Fibroblast of skin of abdomen (primary cell): ENCODE data around the gene WBP4.

ENCODE experiments used
- DNase-seq: peaks from one replicate; pipeline ENCODE4 v3.0.0-alpha.2; 2013

Gene WBP4

GRCh38 chr13:41049480-41050440, 11.5 kb upstream of the WBP4 start:
- DNase-seq: no peak

DNA sequence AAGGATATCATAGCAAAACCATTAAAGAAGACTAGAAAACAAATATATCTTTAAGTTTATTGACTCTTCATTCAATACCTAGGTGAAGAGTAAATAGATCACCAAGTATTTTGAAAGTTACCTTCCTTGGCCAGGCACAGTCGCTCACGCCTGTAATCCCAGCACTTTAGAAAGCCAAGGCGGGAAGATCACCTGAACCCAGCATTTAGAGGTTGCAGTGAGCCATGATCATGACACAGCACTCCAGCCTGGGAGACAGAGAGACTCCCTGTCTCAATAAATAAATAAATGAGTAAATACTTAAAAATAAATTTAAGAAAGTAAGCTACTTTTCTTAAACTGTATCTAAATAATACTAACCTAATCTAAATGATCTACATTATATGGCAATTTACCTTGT, 8.9 kb upstream of the WBP4 start:
- DNase-seq: no peak

DNA sequence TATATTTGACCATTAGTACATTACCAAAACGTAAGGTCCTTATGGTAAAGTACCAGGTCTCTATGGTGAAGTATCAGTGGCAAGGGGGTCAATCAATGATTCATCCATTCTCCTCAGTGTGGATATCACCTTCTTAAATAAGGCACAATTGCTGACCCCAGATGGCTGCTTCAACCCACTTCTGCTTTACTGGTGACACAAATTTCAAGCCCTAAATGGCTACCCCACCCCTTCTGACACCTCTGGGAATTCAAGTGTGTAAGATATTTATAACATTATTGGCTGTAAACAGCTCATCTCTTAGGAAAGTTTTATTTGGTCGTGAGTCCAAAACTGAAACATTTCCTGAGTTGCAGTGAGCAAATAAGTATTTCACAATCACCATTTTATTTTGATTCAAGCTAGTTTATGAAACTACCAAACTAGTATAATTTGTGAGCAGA, 7.9 kb upstream of the WBP4 start:
- DNase-seq: peak; percentile 15

DNA sequence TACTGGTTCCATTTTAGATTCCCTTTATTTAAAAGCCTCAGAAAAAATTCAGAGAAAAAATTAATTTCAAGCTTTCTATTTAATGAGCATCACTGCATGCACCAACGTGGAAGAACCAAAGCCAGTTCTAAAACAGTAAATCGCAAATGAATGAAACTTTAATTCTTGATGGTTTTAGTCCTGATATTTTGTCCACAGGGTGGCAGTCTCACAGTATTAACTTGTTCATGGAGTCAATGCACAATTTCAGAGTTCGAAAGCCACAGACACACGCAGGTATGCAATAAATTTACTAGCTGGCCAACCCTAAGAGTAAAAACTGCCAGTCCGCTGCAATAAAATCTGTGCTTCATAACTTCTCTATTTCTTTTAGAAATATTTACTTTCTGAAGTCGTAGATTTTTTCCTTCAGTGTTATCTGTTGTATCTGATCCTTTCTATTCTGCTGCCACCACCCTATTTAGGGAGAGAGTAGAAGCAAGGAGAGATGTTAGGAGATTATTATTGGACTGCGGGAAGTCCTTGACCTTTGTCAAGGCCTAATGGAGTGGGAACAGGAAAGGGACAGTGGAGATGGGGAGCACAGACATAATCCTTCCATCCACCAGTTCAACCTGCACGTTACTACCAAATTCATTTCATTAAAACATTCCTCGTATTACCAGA, 7.0 kb upstream of the WBP4 start:
- peak; percentile 64 for DNase-seq

DNA sequence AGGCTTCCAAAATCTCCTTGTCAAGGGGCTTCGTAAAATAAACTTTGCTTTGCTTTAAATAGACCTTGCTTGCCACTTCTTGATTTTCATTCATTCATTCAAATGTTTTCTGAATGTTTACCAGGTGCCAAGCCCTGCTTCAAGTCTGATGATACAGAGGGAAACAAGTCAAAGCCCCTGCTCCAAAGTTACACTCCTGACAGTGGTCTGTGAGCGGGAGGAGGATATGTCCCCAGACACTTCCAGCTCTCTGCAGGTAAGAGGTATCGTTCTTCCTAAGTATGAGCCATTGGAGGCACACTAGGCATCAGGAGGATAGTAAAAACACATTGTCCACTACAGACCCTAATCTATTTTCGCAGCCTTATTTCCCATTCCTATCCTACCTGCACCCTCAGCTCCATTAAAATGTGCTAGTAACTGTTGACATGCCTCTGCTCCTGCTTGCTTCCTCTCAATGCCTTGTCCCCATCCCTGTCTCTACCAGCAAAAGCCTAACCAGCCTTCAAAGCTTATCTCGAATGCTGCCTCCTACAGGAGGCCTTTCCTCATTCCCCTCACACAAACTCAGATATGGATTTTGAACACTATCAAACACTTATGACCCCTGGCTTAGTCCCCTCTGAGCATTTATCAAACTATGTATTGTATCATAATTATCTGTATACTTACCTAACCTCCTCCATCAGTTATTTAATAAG, 6.2 kb upstream of the WBP4 start:
- DNase-seq: no peak

GRCh38 chr13:41056194-41056593, 5.1 kb upstream of the WBP4 start:
- no peak for DNase-seq

DNA sequence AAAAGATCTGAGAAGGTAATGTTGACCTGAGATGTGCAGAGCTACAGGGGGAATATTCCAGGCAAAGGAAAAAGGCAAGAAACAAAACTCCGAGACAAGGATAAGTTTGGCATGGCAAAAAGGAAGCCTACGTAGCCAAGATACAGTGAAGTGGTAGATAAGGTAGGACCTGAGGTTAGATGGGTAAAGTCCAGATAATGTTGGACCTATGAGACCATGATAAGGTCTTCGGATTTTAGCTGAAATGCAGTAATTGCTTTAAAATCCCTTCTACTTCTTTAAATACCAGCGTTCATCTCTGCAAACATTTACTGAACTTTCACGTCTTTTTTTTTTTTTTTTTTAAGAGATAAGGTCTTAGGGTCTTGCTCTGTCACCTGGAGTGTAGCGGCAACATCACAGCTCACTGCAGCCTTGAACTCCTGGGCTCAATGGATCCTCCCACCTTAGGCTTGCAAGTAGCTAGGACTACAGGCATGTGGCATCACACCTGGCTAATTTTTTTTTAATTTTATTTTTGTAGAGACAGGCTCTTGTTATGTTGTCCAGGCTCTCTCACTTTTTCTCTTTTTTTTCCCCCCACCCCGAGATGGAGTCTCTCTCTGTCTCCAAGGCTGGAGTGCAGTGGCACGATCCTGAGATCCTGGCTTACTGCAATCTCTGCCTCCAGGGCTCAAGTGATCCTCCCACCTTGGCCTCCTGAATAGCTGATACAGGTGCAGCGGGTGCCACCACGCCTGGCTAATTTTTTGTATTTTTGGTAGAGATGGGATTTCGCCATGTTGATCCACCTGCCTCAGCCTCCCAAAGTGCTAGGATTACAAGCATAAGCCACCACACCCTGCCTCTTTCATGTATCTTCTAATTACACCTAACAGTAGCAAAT, 4.2 kb upstream of the WBP4 start:
- DNase-seq: no peak

DNA sequence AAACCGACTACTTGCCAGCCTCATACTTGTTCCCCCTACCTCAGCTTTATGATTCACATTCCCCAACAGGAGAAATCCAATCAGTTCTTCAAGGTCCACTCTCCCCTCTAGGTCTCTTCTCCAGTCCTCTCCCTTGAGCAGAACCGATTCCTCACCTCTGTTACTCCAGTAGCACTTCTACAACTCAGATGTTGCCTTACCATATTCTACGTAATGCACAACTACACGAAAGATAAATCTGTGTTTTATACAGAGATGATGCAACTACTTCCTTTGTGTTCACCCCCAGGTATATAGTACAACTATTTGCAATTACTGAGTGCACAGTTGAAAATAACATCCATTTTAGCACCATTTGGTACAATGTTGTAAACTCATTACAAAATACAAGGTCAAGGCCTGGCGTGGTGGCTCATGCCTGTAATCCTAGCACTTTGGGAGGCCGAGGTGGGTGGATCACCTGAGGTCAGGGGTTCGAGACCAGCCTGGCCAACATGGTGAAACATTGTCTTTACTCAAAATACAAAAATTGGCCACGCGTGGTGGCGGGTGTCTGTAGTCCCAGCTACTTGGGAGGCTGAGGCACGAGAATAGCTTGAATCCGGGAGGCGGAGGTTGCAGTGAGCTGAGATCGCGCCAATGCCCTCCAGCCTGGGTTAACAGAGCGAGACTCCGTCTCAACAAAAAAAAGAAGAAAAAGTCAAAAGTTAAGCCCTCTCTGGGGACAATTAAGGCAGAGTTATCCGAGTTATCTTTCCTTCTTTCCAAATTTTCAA, 2.8 kb upstream of the WBP4 start:
- DNase-seq: no peak

DNA sequence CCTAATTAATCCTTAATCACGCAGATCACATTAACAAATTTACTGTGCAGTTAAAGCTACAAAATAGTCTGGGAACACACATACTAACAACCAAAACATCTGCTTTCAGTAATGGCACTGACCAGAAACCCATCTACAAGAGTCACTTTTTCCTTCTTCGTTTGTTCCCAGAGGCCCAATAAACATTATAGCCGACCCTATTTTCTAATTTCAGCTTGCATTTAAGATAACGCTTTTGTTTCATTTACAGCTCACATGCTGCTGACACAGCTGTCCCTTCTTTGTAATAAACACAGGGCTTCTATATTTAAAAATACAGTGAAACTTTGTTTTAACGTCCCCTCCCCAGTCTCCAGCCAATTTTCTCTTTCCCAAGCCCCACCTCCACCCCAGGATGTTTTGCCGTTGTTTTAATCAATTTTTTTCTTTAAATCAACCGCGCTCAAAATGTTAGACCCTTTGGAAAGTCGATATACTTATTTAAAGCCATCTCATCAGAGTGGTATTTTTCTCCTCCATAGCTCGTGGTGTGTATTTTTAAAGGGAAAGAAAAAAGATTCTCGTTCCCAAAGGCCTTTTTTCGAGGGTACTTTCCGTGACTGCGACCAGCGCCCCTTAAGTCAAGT, 1.7 kb upstream of the WBP4 start:
- DNase-seq: no peak

GRCh38 chr13:41060082-41060723, 1.1 kb upstream of the WBP4 start:
- peak; percentile 93 for DNase-seq

DNA sequence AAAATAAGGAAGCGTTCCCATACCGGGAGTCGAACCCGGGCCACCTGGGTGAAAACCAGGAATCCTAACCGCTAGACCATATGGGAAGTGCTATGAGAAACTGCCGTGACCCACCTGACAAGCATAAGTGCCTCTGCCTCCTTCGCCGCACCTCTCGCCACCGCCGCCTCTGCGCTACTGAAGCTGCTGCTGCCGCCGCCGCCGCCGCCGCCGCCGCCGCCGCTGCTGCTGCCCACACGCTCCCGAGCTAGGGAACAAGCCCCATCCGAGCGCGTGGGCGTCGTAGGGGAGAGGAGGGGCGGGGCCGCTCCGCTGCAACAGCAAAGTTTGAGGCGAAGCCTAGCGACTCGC, 610 bp upstream of the WBP4 start:
- peak; percentile 88 for DNase-seq

GRCh38 chr13:41061914-41062837, 867 bp downstream of the WBP4 start:
- DNase-seq: peak; percentile 58

GRCh38 chr13:41064493-41064892, 3.2 kb downstream of the WBP4 start:
- peak; percentile 70 for DNase-seq

DNA sequence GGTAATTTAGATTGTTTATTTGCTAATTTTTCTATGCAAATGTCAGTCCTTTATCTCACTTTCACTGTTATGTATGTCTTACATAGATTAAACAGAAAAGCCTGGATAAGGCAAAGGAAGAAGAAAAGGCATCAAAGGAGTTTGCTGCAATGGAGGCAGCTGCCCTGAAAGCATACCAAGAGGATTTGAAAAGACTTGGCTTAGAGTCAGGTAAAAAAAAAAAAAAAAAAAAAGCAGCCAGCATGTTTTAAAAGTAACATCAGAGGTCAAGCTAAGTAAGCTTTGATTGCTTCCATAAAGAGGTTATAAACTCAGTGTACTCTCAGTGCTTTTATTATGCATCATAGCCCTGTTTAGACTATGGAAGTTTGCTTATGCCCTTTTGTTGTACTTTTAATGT, 3.8 kb downstream of the WBP4 start:
- DNase-seq: peak; percentile 57

DNA sequence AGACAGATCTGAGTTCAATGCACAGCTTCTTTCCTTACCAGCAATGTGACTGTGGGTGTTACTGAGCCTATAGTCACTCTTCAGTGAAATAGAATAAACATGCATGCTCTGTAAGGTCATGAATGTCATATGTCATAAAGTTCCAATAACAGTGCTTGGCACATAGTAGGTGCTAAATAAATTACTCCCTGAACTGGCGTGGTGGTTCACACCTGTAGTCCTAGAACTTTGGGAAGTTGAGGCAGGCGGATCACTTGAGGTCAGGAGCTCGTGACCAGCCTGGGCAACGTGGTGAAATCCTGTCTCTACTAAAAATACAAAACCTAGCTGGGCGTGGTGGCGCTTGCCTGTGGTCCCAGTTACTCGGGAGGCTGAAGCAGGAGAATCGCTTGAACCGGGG, 13.2 kb downstream of the WBP4 start:
- no peak for DNase-seq

GRCh38 chr13:41075034-41075433, 13.7 kb downstream of the WBP4 start:
- peak; percentile 26 for DNase-seq

DNA sequence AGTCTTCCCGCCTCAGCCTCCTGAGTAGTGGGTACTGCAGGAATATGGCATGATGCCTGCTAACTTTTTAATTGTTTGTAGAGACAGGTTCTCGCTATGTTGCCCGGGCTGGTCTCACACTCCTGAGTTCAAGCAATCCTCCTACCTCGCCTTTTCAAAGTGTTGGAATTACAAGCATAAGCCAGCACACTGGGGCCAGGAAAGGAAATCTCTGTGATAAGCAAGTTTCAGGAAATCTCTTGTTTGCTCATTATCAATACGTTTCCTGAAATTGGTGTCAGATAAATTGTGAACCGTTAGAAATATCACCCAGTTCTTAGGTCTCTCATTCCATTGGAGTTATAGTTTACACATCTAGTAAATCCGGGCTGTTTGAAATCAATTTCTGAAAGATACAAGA, 14.2 kb downstream of the WBP4 start:
- DNase-seq: no peak

DNA sequence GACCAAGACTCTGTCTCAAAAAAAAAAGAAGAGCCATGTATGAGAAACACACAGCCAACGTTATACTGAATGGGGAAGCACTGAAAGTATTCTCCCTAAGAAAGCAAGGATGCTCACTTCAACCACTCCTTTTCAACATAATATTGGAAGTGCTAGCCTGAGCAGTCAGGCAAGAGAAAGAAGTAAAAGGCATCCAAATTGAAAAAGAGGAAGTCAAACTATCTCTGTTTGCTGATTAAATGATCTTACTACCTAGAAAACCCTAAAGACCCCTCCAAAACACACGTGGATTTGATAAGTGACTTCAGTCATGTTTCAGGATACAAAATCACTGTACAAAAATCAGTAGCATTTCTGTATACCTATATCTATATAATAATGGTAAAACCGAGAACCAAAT, 16.2 kb downstream of the WBP4 start:
- no peak for DNase-seq

GRCh38 chr13:41079725-41080124, 18.4 kb downstream of the WBP4 start:
- DNase-seq: no peak
